ENCODE measurements around the gene STX5.

GRCh38 chr11:62816557-62816956 lies 15.3 kb downstream of the STX5 start:
- TF ChIP-seq POLR2AphosphoS5 (IDR thresholded peaks at IDR 0.05) (no peak), CTCF (IDR thresholded peaks at IDR 0.05 in 8 of 11, conservative IDR thresholded peaks at IDR 0.05 in 3 of 11) (no peak), POLR2A (IDR thresholded peaks at IDR 0.05) (no peak)
